ENCODE results near the gene COL8A1.

COL8A1 gene

GRCh38 chr3:99644017-99644416 lies 5.6 kb downstream of the COL8A1 start:
- peaks cover 2% of the 10 kb centered on the region for H3K27me3 ChIP-seq (ENCODE audit: control insufficient read depth, insufficient read depth, low read length)
- no peak overlapping the region for H3K4me3 ChIP-seq (ENCODE audit: low read length)
- peak overlapping the region; percentile 36 for H3K27ac ChIP-seq (ENCODE audit: low read depth, low read length)
- no peaks in the 10 kb centered on the region for H3K36me3 ChIP-seq (ENCODE audit: control insufficient read depth, insufficient read depth, low read length)
- peaks cover 18% of the 10 kb centered on the region for H3K4me1 ChIP-seq (ENCODE audit: control insufficient read depth, insufficient read depth, low read length)
- H3K9ac ChIP-seq (ENCODE audit: low read length), result no peak overlapping the region

- Histone ChIP-seq H3K4me3 (ENCODE audit: low read length) (no peak overlapping the region), H3K4me1 (ENCODE audit: control insufficient read depth, insufficient read depth, low read length) (peaks cover 18% of the 10 kb centered on the region), H3K27ac (ENCODE audit: low read depth, low read length) (peak overlapping the region; percentile 53), H3K9ac (ENCODE audit: low read length) (no peak overlapping the region), H3K27me3 (ENCODE audit: control insufficient read depth, insufficient read depth, low read length) (no peaks in the 10 kb centered on the region), H3K36me3 (ENCODE audit: control insufficient read depth, insufficient read depth, low read length) (no peaks in the 10 kb centered on the region)
Measured at GRCh38 chr3:99644746-99645145, 6.4 kb downstream of the COL8A1 start.

- H3K27me3 ChIP-seq (ENCODE audit: control insufficient read depth, insufficient read depth, low read length), result no peaks in the 10 kb centered on the region
- H3K36me3 ChIP-seq (ENCODE audit: control insufficient read depth, insufficient read depth, low read length), result no peaks in the 10 kb centered on the region
- no peak overlapping the region for H3K4me3 ChIP-seq (ENCODE audit: low read length)
- no peak overlapping the region for H3K9ac ChIP-seq (ENCODE audit: low read length)
- H3K4me1 ChIP-seq (ENCODE audit: control insufficient read depth, insufficient read depth, low read length), result peaks cover 18% of the 10 kb centered on the region
- H3K27ac ChIP-seq (ENCODE audit: low read depth, low read length), result peak overlapping the region; percentile 53
Measured at GRCh38 chr3:99645277-99646106, 7.1 kb downstream of the COL8A1 start.

- peak overlapping the region; percentile 53 for H3K27ac ChIP-seq (ENCODE audit: low read depth, low read length)
- H3K27me3 ChIP-seq (ENCODE audit: control insufficient read depth, insufficient read depth, low read length), result no peaks in the 10 kb centered on the region
- no peak overlapping the region for H3K9ac ChIP-seq (ENCODE audit: low read length)
- H3K4me1 ChIP-seq (ENCODE audit: control insufficient read depth, insufficient read depth, low read length), result peaks cover 19% of the 10 kb centered on the region
- no peak overlapping the region for H3K4me3 ChIP-seq (ENCODE audit: low read length)
- H3K36me3 ChIP-seq (ENCODE audit: control insufficient read depth, insufficient read depth, low read length), result no peaks in the 10 kb centered on the region
Measured at GRCh38 chr3:99646107-99646435, 7.7 kb downstream of the COL8A1 start.

DNA sequence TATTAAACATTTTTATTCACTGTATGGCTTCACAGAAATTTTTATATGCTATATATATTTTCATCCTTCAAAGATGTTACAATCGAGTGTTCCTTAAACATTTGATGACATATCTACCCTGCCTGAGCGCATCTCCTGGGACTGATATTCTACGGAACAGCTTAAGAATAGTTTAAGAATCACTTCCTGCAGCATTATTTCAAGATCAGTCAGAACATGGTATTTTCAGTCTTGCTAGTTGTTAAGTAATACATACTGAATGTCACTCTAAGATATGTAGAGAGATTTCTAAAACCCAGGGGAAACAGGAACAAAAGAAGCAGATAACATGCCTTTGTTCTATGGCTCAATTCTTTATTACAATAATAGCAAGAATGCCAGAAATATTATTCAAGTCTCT lies 8.7 kb downstream of the COL8A1 start:
- Histone ChIP-seq H3K4me3 (ENCODE audit: low read length) (no peak overlapping the region), H3K4me1 (ENCODE audit: control insufficient read depth, insufficient read depth, low read length) (peaks cover 26% of the 10 kb centered on the region), H3K9ac (ENCODE audit: low read length) (no peak overlapping the region), H3K36me3 (ENCODE audit: control insufficient read depth, insufficient read depth, low read length) (no peaks in the 10 kb centered on the region), H3K27me3 (ENCODE audit: control insufficient read depth, insufficient read depth, low read length) (no peaks in the 10 kb centered on the region), H3K27ac (ENCODE audit: low read depth, low read length) (peak overlapping the region; percentile 78)

GRCh38 chr3:99648101-99648500 lies 9.7 kb downstream of the COL8A1 start:
- Histone ChIP-seq H3K4me1 (ENCODE audit: control insufficient read depth, insufficient read depth, low read length) (peaks cover 29% of the 10 kb centered on the region), H3K27me3 (ENCODE audit: control insufficient read depth, insufficient read depth, low read length) (no peaks in the 10 kb centered on the region), H3K27ac (ENCODE audit: low read depth, low read length) (peak overlapping the region; percentile 78), H3K36me3 (ENCODE audit: control insufficient read depth, insufficient read depth, low read length) (no peaks in the 10 kb centered on the region), H3K9ac (ENCODE audit: low read length) (no peak overlapping the region), H3K4me3 (ENCODE audit: low read length) (no peak overlapping the region)

- Histone ChIP-seq H3K36me3 (ENCODE audit: control insufficient read depth, insufficient read depth, low read length) (no peaks in the 10 kb centered on the region), H3K27ac (ENCODE audit: low read depth, low read length) (peak overlapping the region; percentile 58), H3K4me1 (ENCODE audit: control insufficient read depth, insufficient read depth, low read length) (peaks cover 29% of the 10 kb centered on the region), H3K27me3 (ENCODE audit: control insufficient read depth, insufficient read depth, low read length) (no peaks in the 10 kb centered on the region), H3K9ac (ENCODE audit: low read length) (no peak overlapping the region), H3K4me3 (ENCODE audit: low read length) (no peak overlapping the region)
Measured at GRCh38 chr3:99648516-99648915, 10.1 kb downstream of the COL8A1 start.

DNA sequence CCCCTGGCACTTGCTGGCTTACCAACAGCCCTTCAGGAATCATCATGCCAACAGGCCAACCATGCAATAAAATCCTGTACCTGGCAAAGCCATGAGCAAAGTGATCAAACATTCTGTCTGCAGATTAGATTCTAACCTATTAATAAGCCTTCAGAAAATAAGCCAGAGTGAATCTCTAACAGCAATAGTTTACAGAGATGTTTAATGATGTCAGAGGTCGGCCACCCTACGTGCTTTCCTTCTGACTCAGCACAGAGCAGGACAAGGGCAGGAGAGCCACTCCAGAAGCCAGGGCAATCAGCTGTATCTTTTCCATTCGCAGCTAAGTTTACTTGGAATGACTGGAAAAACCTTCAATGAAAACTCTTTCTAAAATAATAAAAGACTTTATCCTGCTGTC lies 13.1 kb downstream of the COL8A1 start:
- Histone ChIP-seq H3K9ac (ENCODE audit: low read length) (no peak overlapping the region), H3K27me3 (ENCODE audit: control insufficient read depth, insufficient read depth, low read length) (no peaks in the 10 kb centered on the region), H3K36me3 (ENCODE audit: control insufficient read depth, insufficient read depth, low read length) (no peaks in the 10 kb centered on the region), H3K4me1 (ENCODE audit: control insufficient read depth, insufficient read depth, low read length) (peaks cover 24% of the 10 kb centered on the region), H3K27ac (ENCODE audit: low read depth, low read length) (peak overlapping the region; percentile 66), H3K4me3 (ENCODE audit: low read length) (no peak overlapping the region)

- no peak overlapping the region for H3K27ac ChIP-seq (ENCODE audit: low read depth, low read length)
- H3K36me3 ChIP-seq (ENCODE audit: control insufficient read depth, insufficient read depth, low read length), result no peaks in the 10 kb centered on the region
- no peaks in the 10 kb centered on the region for H3K27me3 ChIP-seq (ENCODE audit: control insufficient read depth, insufficient read depth, low read length)
- H3K9ac ChIP-seq (ENCODE audit: low read length), result no peak overlapping the region
- peaks cover 9% of the 10 kb centered on the region for H3K4me1 ChIP-seq (ENCODE audit: control insufficient read depth, insufficient read depth, low read length)
- H3K4me3 ChIP-seq (ENCODE audit: low read length), result no peak overlapping the region
Measured at GRCh38 chr3:99656624-99657023, 18.2 kb downstream of the COL8A1 start.

GRCh38 chr3:99658274-99658673 lies 19.9 kb downstream of the COL8A1 start:
- no peaks in the 10 kb centered on the region for H3K36me3 ChIP-seq (ENCODE audit: control insufficient read depth, insufficient read depth, low read length)
- H3K9ac ChIP-seq (ENCODE audit: low read length), result no peak overlapping the region
- H3K4me1 ChIP-seq (ENCODE audit: control insufficient read depth, insufficient read depth, low read length), result peaks cover 4% of the 10 kb centered on the region
- no peaks in the 10 kb centered on the region for H3K27me3 ChIP-seq (ENCODE audit: control insufficient read depth, insufficient read depth, low read length)
- H3K4me3 ChIP-seq (ENCODE audit: low read length), result no peak overlapping the region
- peak overlapping the region; percentile 71 for H3K27ac ChIP-seq (ENCODE audit: low read depth, low read length)

DNA sequence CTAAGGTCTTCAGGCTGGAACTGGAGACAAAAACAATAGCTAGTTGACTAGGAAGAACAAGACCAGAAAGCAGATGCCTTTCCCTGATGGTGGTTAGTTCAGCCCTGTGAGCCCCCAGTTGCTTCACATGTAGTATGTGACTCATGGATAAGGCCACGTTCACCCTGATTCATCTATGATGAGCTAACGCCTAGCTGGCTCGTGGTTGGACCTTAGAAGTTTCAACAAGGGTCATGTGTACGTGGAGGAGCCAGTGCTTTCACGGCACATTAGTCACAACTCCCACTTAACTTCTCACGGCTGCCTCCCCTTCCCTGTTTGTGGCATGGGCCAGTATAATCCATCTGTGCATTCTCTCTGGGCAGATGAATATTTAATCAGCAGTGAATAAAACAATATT lies 20.6 kb downstream of the COL8A1 start:
- Histone ChIP-seq H3K27me3 (ENCODE audit: control insufficient read depth, insufficient read depth, low read length) (no peaks in the 10 kb centered on the region), H3K27ac (ENCODE audit: low read depth, low read length) (peak overlapping the region; percentile 71), H3K4me3 (ENCODE audit: low read length) (no peak overlapping the region), H3K36me3 (ENCODE audit: control insufficient read depth, insufficient read depth, low read length) (no peaks in the 10 kb centered on the region), H3K9ac (ENCODE audit: low read length) (no peak overlapping the region), H3K4me1 (ENCODE audit: control insufficient read depth, insufficient read depth, low read length) (peaks cover 4% of the 10 kb centered on the region)

- H3K27me3 ChIP-seq (ENCODE audit: control insufficient read depth, insufficient read depth, low read length), result no peaks in the 10 kb centered on the region
- H3K4me1 ChIP-seq (ENCODE audit: control insufficient read depth, insufficient read depth, low read length), result peaks cover 4% of the 10 kb centered on the region
- H3K4me3 ChIP-seq (ENCODE audit: low read length), result no peak overlapping the region
- H3K36me3 ChIP-seq (ENCODE audit: control insufficient read depth, insufficient read depth, low read length), result no peaks in the 10 kb centered on the region
- H3K9ac ChIP-seq (ENCODE audit: low read length), result no peak overlapping the region
- H3K27ac ChIP-seq (ENCODE audit: low read depth, low read length), result no peak overlapping the region
Measured at GRCh38 chr3:99659951-99660350, 21.6 kb downstream of the COL8A1 start.

DNA sequence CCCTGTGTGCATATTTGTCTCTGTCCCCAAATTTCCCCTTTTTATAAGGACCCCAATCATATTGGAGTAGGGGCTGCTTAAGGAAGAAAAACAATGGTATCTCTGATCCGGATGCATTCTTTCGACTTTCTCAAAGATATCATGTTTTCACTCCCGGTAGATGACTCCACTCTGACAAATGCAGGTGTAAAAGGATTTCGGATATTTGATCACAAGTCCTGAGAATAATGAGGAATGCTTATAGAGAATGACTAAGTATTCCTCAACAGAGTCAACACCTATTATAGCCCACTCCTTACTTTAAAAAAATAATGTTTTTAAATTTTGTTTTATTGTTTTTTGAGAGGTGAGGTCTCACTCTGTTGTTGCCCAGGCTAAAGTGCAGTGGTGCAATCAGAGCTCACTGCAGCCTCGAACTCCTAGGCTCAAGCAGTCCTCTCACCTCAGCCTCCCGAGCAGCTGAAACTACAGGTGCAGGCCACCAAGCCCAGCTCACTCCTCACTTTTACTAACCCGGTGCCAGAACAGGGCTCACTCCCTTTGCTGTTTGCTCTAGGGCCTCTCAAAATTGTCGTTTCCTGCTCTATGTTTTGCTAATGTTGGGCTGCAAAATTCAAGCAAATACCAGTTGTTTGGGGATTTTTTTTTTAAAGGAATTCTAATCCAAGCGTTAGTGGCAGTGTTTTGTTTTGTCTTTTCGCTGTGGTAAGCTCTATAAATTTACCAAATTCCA lies 24.6 kb downstream of the COL8A1 start:
- Histone ChIP-seq H3K27me3 (ENCODE audit: control insufficient read depth, insufficient read depth, low read length) (no peaks in the 10 kb centered on the region), H3K36me3 (ENCODE audit: control insufficient read depth, insufficient read depth, low read length) (no peaks in the 10 kb centered on the region), H3K9ac (ENCODE audit: low read length) (no peak overlapping the region), H3K4me1 (ENCODE audit: control insufficient read depth, insufficient read depth, low read length) (peaks cover 6% of the 10 kb centered on the region), H3K4me3 (ENCODE audit: low read length) (no peak overlapping the region), H3K27ac (ENCODE audit: low read depth, low read length) (no peak overlapping the region)

All from rectal smooth muscle tissue (tissue), 1 donor.